Measurements from ENCODE around the gene SNX11. TPM values are rescaled to one million over a fixed set of nuclear protein-coding genes. Genes with fewer than 3 reads are reported as not detected.

The SNX11 gene
- total RNA-seq, 4 donors from 2014 or later: 8.4 to 16.4 (median 13.1) TPM

- TF ChIP-seq EP300 (IDR thresholded peaks at IDR 0.05): no peak
- no peak for TF ChIP-seq CTCF (IDR thresholded peaks at IDR 0.05)
- no peak for TF ChIP-seq POLR2A (IDR thresholded peaks at IDR 0.05)
- no peak for TF ChIP-seq POLR2AphosphoS5 (IDR thresholded peaks at IDR 0.05)
- no peaks in the 10 kb centered on the region for H3K9me3 ChIP-seq
- no peak overlapping the region for H3K27ac ChIP-seq
- DNase-seq (ENCODE audit: low spot score in 2 of 2): no peak
- peaks cover 7% of the 10 kb centered on the region for H3K27me3 ChIP-seq
- 91% methylated on average over 5 of the region's 5 CpGs for WGBS
- no peaks in the 10 kb centered on the region for H3K4me1 ChIP-seq
- H3K36me3 ChIP-seq: no peaks in the 10 kb centered on the region
- no peak overlapping the region for H3K4me3 ChIP-seq
Observed at GRCh38 chr17:48162306-48162934, 54.9 kb downstream of the SNX11 start.

GRCh38 chr17:48162946-48163506 is 55.5 kb downstream of the SNX11 start:
- Histone ChIP-seq H3K27me3 (peaks cover 10% of the 10 kb centered on the region), H3K27ac (no peak overlapping the region), H3K4me3 (no peak overlapping the region), H3K36me3 (no peaks in the 10 kb centered on the region), H3K4me1 (no peaks in the 10 kb centered on the region), H3K9me3 (no peaks in the 10 kb centered on the region)
- TF ChIP-seq CTCF (IDR thresholded peaks at IDR 0.05) (no peak), POLR2AphosphoS5 (IDR thresholded peaks at IDR 0.05) (no peak), POLR2A (IDR thresholded peaks at IDR 0.05) (no peak), EP300 (IDR thresholded peaks at IDR 0.05) (no peak)
- 37% methylated on average over 5 of the region's 5 CpGs for WGBS
- no peak for DNase-seq (ENCODE audit: low spot score in 2 of 2)

GRCh38 chr17:48163809-48164208 is 56.2 kb downstream of the SNX11 start:
- TF ChIP-seq POLR2A (IDR thresholded peaks at IDR 0.05) (no peak), POLR2AphosphoS5 (IDR thresholded peaks at IDR 0.05) (no peak), EP300 (IDR thresholded peaks at IDR 0.05) (no peak), CTCF (IDR thresholded peaks at IDR 0.05) (no peak)
- WGBS: 94% methylated on average over 1 of the region's 1 CpG
- peaks cover 16% of the 10 kb centered on the region for H3K27me3 ChIP-seq
- no peak for DNase-seq (ENCODE audit: low spot score in 2 of 2)
- no peak overlapping the region for H3K27ac ChIP-seq
- no peak overlapping the region for H3K4me3 ChIP-seq
- H3K4me1 ChIP-seq: no peaks in the 10 kb centered on the region
- no peaks in the 10 kb centered on the region for H3K9me3 ChIP-seq
- no peaks in the 10 kb centered on the region for H3K36me3 ChIP-seq

GRCh38 chr17:48169926-48170325 is 62.4 kb downstream of the SNX11 start:
- TF ChIP-seq POLR2AphosphoS5 (IDR thresholded peaks at IDR 0.05) (no peak), EP300 (IDR thresholded peaks at IDR 0.05) (no peak), CTCF (IDR thresholded peaks at IDR 0.05) (no peak), POLR2A (IDR thresholded peaks at IDR 0.05) (no peak)
- no peaks in the 10 kb centered on the region for H3K4me1 ChIP-seq
- H3K9me3 ChIP-seq: no peaks in the 10 kb centered on the region
- no peak overlapping the region for H3K4me3 ChIP-seq
- no peaks in the 10 kb centered on the region for H3K36me3 ChIP-seq
- DNase-seq (ENCODE audit: low spot score in 2 of 2): no peak
- peaks cover 31% of the 10 kb centered on the region for H3K27me3 ChIP-seq
- 68% methylated on average over 1 of the region's 1 CpG for WGBS
- no peak overlapping the region for H3K27ac ChIP-seq

Other genes starting within 250 kb of the SNX11 start
- 10 to 100 TPM in 2 of 4 donors, 1 to 10 TPM in 2; 6.9 to 12.7 (median 9.8) TPM for gene SP2, start 211.5 kb upstream of the SNX11 start, total RNA-seq
- 10 to 100 TPM; 14.6 to 33.6 (median 24.7) TPM for gene PNPO, start 166.2 kb upstream of the SNX11 start, total RNA-seq
- gene PRR15L, start 149.9 kb upstream of the SNX11 start, total RNA-seq: 10 to 100 TPM; 11.4 to 27.1 (median 21.8) TPM
- 100 to 1,000 TPM; 100 to 296 (median 142) TPM for gene CDK5RAP3, start 136.7 kb upstream of the SNX11 start, total RNA-seq
- 10 to 100 TPM in 3 of 4 donors, 1 to 10 TPM in 1; 9.7 to 17.2 (median 12.5) TPM for gene COPZ2, start 70.0 kb upstream of the SNX11 start, total RNA-seq
- 100 to 1,000 TPM in 2 of 4 donors, 10 to 100 TPM in 2; 89.9 to 250 (median 138) TPM for gene NFE2L1, start 59.4 kb upstream of the SNX11 start, total RNA-seq
- 10 to 100 TPM; 18.4 to 27.5 (median 22.3) TPM for gene CBX1, start 6.3 kb upstream of the SNX11 start, total RNA-seq

All from suprapubic skin (tissue), 4 donors.